Renal cortical epithelial cell (primary cell): ENCODE data around the gene SLC7A6. TPM values are rescaled to one million over a fixed set of nuclear protein-coding genes. Genes with fewer than 3 reads are reported as not detected.
A peak's percentile ranks its signal among the peaks of the same experiment; 100 is the strongest.

Experiments used
- DNase-seq: peaks from one replicate; pipeline ENCODE4 v3.0.0-alpha.2; 2011; ENCODE audit warnings: low read depth
- total RNA-seq: library from RNA; depleted of rRNA; stranded (reverse); fragments of >200 nt; gene quantifications from 2 replicates; pipeline ENCODE4 v1.2.3, GENCODE V29; 2014

The SLC7A6 gene
- total RNA-seq, 1 donor from 2014 or later, result 20.0 TPM

DNA sequence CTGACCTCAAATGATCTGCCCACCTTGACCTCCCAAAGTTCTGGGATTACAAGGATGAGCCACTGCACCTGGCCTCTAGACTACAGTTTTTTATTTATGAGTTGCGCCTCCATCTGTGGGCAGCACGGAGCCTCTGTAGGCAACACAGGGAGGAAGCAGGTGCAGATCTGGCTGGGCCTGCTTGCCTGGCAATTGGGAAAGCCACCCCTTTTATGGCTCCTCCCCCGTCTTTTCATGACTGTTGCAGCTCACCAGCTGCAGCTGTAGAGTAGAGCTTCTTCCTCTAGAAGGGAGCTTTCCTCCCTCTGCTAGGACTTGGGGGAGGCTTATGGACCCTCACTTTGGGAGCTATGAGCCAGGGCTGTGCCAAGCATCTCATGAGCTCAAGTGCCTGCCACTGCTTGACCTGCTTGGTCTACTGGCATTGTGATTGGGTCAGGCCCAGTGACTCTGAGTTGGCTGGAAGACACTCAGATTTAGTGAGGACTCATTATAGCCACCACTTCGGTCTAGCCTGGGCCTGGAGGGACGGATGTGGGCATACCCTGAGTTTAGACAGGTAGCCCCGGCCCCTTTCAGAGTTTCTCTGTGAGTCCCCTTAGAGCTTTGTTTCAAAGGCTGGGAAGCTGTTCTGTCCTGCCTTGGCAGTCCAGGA lies 6.9 kb upstream of the SLC7A6 start:
- peak; percentile 30 for DNase-seq

- peak; percentile 100 for DNase-seq
Measured at GRCh38 chr16:68257906-68258800, 6.2 kb upstream of the SLC7A6 start.

- DNase-seq, result no peak
Measured at GRCh38 chr16:68259007-68259825, 5.1 kb upstream of the SLC7A6 start.

GRCh38 chr16:68263559-68264127 lies 683 bp upstream of the SLC7A6 start:
- no peak for DNase-seq

- DNase-seq, result peak; percentile 87
Measured at GRCh38 chr16:68265078-68265920, 973 bp downstream of the SLC7A6 start.

DNA sequence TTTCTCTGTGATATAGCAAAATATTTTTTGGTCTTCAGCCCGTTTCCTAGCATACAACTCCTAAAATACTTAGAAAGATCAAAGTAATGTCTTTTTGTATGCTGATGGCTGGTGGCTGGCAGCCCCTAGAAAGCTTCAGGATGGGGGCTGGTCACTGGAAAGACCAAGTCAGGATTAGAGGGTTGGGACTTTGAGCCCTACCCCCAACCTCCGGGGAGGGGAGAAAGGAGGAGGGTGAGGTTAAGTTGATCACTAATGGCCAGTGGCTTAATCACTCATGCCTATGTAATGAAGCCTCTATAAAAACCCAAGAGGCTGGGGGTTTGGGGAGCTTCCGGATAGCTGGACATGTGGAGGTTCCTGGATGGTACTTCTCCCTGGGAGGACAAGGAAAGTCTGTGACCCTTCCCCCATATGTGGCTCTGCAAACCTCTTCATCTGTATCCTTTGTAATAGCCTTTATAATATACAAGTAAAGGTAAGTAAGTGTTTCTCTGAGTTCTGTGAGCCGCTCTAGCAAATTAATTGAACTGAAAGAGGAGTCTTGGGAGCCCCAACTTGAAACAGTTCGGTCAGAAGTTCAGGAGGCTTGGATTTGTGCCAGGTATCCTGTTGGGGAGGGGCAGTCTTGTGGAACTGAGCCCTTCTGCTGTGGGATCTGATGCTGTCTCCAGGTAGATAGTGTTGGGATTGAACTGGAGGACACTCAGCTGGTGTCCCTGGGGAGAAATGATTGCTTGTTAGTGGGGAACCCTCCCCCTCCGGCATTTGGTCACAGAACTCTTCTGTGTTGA lies 3.5 kb downstream of the SLC7A6 start:
- DNase-seq, result peak; percentile 17

- no peak for DNase-seq
Measured at GRCh38 chr16:68269793-68270192, 5.5 kb downstream of the SLC7A6 start.

GRCh38 chr16:68270353-68270752 lies 6.0 kb downstream of the SLC7A6 start:
- no peak for DNase-seq

GRCh38 chr16:68272507-68273209 lies 8.3 kb downstream of the SLC7A6 start:
- DNase-seq, result no peak

DNA sequence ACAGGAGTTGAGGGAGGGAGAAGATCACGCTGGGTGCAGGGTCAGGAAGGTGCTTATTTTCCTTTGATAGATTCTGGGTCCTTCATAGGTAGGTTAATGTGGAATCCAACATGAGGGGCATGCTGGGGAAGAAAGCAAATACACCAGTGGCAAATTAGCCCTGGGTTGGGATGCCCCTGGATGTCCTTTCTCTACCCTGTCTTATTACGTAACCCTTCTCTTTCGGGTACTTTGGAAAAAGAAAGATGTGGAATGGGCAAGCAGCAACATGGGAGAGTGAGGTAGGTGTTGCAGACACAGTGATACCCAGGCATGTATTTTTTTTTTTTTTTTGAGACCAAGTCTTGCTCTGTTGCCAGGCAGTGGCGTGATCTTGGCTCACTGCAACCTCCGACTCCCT lies 9.1 kb downstream of the SLC7A6 start:
- DNase-seq, result no peak

GRCh38 chr16:68273896-68274295 lies 9.6 kb downstream of the SLC7A6 start:
- no peak for DNase-seq

DNA sequence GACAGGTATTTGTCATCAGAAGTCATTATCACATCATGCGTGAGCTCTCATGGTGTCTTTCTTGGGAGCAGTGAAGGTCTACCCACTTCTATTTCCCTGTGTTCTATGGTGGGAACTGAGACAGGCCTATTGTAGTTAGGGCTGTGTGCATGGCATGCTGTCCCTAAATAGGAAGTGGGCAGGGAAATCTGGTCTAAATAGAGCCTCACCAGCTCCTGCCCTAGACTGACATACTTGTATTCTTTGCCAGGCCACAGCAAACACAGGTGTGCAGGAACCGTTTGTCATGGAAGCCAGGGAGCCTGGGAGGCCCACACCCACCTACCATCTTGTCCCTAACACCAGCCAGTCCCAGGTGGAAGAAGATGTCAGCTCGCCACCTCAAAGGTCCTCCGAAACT lies 10.1 kb downstream of the SLC7A6 start:
- DNase-seq, result no peak

DNA sequence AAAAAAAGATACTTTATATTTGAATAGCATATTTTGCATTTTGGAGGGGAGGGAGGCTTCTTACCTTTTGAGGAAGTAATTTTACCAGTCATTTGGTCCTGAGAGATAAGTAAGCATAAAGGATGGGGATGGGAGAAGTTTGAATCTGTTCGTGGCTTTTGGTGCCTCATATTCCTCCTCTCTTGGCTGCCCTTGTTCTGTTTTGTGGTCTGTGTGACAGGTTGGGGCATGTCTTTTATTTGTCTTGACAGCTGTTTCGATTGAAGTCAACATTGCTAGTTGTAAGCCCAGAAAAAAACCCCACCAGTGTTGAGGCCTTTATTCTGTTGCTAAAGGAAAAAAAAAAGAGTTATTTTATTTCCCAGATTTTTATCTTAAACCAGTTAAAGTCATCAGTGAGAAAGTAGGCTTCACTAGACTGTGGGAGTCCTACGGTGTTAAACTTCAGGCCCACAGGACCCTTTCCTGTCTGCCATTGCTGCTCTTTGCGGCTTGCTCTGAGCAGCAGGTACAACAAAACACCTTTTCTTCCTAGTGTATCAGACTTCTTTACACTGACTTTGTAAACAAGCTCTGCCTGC lies 11.4 kb downstream of the SLC7A6 start:
- no peak for DNase-seq

- DNase-seq, result no peak
Measured at GRCh38 chr16:68276223-68276622, 11.9 kb downstream of the SLC7A6 start.

- DNase-seq, result no peak
Measured at GRCh38 chr16:68279726-68280558, 15.6 kb downstream of the SLC7A6 start.

- DNase-seq, result no peak
Measured at GRCh38 chr16:68281368-68282063, 17.2 kb downstream of the SLC7A6 start.

DNA sequence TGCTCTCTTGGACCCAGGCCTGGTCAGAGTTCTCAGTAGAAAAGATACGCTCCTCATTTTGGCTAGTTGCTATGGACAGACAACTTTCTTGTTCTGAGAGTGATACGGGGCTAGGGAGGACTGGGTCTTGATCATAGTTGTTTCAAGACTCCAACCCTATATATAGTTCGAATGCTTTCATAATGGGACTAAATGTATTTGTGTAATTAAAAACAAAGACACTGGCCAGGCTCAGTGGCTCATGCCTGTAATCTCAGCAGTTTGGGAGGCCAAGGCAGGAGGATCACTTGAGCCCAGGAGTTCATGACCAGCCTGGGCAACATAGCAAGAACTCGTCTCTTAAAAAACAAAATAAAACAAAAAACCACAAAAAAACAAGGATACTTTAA lies 17.7 kb downstream of the SLC7A6 start:
- DNase-seq, result no peak

DNA sequence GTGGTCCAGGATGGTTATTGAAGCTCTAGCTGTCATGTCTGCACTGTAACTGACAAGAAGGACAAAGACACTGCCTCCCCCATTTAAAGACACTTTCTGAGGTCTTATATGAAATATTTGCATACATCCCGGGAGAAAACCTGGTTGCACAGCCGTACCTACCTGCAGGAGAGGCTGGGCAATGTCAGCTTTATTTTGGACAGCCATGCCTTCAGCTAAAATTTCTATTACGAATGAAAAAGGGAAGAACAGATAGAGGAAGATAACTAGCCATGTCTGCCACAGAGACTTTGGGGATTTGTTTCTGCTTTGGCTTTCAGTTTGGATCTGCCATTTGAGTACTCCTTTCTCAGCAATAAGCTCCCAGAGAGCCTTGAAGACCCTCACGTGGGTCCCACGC lies 19.0 kb downstream of the SLC7A6 start:
- no peak for DNase-seq
